GM23338 (cell line): ENCODE results near the gene CTNNA2.

Source experiments
- CREB1 ChIP-seq: fragments of 250-450 bp; sonication (Bioruptor Pico); IDR thresholded peaks from 2 replicates; pipeline ENCODE4 v1.5.0; 2020; ENCODE audit warnings: low read depth, mild to moderate bottlenecking, moderate library complexity
- EZH2 ChIP-seq: fragments of 200-600 bp; sonication (generic); IDR thresholded peaks from one replicate; pipeline ENCODE4 v1.8.0; 2017; ENCODE audit warnings: antibody characterized with exemption, mild to moderate bottlenecking, low read depth; ENCODE audit not compliant: unreplicated experiment
- EZH2phosphoT487 ChIP-seq: fragments of 200-600 bp; sonication (generic); IDR thresholded peaks from one replicate; pipeline ENCODE4 v1.8.1; 2018; ENCODE audit warnings: antibody characterized with exemption; ENCODE audit not compliant: unreplicated experiment
- JUNB ChIP-seq: IDR thresholded peaks from one replicate; pipeline ENCODE4 v1.6.1; 2016; ENCODE audit warnings: antibody characterized with exemption; ENCODE audit not compliant: unreplicated experiment
- NANOG ChIP-seq: IDR thresholded peaks from 2 replicates; pipeline ENCODE4 v1.6.1; 2016; ENCODE audit warnings: antibody characterized with exemption, borderline replicate concordance
- POLR2AphosphoS5 ChIP-seq: IDR thresholded peaks from 2 replicates; pipeline ENCODE4 v1.6.1; 2016; ENCODE audit warnings: antibody characterized with exemption, low read depth
- STAT1 ChIP-seq: IDR thresholded peaks from one replicate; pipeline ENCODE4 v1.6.1; 2016; ENCODE audit warnings: antibody characterized with exemption; ENCODE audit not compliant: unreplicated experiment
- ZNF114 ChIP-seq: fragments of 250-450 bp; sonication (Bioruptor Pico); IDR thresholded peaks from 2 replicates; pipeline ENCODE4 v1.5.0; 2020; ENCODE audit warnings: mild to moderate bottlenecking, moderate library complexity
- ZNF331 ChIP-seq: fragments of 250-450 bp; sonication (Bioruptor Pico); IDR thresholded peaks from 2 replicates; pipeline ENCODE4 v1.5.0; 2020; ENCODE audit warnings: low read depth, mild to moderate bottlenecking, moderate library complexity
- TF ChIP-seq, protein P1 (sequence below), 2 experiments: fragments of 200-600 bp in 1 of 2; sonication (generic) in 1 of 2; conservative IDR thresholded peaks; 2 replicates each; pipeline versions ENCODE4 v1.5.1 to v1.6.1; 2016 to 2017; ENCODE audit warnings: antibody characterized with exemption in 2 of 2, low read depth in 2 of 2, mild to moderate bottlenecking in 2 of 2, moderate library complexity in 1 of 2
- TF ChIP-seq, protein P2 (sequence below): IDR thresholded peaks from one replicate; pipeline ENCODE4 v1.6.1; 2018; ENCODE audit warnings: antibody characterized with exemption; ENCODE audit not compliant: unreplicated experiment
- TF ChIP-seq, protein P3 (sequence below): IDR thresholded peaks from 2 replicates; pipeline ENCODE4 v1.6.1; 2016; ENCODE audit warnings: antibody characterized with exemption

DNA sequence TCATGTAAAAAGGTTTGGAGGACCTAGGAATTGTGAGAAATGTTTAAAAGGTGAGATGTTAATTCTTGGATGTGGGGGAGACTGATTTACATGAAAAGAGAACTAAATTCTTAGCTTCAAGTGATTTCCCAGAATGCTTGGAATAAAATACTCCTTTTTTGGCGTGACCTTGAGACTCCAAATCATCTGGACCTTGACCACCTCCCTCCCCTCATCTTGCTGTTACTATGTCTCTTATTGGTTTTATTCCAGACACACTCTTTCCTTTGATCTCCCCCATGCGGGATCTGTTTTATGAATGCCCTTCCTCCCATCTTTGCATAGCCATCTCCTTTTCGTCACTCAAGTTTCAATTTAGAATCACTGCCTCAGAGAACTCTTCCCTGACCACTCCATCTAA, 811.7 kb downstream of the CTNNA2 start:
- TF ChIP-seq, protein P1, sequence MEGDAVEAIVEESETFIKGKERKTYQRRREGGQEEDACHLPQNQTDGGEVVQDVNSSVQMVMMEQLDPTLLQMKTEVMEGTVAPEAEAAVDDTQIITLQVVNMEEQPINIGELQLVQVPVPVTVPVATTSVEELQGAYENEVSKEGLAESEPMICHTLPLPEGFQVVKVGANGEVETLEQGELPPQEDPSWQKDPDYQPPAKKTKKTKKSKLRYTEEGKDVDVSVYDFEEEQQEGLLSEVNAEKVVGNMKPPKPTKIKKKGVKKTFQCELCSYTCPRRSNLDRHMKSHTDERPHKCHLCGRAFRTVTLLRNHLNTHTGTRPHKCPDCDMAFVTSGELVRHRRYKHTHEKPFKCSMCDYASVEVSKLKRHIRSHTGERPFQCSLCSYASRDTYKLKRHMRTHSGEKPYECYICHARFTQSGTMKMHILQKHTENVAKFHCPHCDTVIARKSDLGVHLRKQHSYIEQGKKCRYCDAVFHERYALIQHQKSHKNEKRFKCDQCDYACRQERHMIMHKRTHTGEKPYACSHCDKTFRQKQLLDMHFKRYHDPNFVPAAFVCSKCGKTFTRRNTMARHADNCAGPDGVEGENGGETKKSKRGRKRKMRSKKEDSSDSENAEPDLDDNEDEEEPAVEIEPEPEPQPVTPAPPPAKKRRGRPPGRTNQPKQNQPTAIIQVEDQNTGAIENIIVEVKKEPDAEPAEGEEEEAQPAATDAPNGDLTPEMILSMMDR (conservative IDR thresholded peaks at IDR 0.05; ENCODE audit: low read depth in 2 of 2): no peak
- no peak for TF ChIP-seq CREB1 (CRISPR knock-in tag)
- TF ChIP-seq JUNB: no peak
- TF ChIP-seq EZH2: no peak
- TF ChIP-seq EZH2phosphoT487: no peak
- TF ChIP-seq POLR2AphosphoS5: no peak
- TF ChIP-seq, protein P2, sequence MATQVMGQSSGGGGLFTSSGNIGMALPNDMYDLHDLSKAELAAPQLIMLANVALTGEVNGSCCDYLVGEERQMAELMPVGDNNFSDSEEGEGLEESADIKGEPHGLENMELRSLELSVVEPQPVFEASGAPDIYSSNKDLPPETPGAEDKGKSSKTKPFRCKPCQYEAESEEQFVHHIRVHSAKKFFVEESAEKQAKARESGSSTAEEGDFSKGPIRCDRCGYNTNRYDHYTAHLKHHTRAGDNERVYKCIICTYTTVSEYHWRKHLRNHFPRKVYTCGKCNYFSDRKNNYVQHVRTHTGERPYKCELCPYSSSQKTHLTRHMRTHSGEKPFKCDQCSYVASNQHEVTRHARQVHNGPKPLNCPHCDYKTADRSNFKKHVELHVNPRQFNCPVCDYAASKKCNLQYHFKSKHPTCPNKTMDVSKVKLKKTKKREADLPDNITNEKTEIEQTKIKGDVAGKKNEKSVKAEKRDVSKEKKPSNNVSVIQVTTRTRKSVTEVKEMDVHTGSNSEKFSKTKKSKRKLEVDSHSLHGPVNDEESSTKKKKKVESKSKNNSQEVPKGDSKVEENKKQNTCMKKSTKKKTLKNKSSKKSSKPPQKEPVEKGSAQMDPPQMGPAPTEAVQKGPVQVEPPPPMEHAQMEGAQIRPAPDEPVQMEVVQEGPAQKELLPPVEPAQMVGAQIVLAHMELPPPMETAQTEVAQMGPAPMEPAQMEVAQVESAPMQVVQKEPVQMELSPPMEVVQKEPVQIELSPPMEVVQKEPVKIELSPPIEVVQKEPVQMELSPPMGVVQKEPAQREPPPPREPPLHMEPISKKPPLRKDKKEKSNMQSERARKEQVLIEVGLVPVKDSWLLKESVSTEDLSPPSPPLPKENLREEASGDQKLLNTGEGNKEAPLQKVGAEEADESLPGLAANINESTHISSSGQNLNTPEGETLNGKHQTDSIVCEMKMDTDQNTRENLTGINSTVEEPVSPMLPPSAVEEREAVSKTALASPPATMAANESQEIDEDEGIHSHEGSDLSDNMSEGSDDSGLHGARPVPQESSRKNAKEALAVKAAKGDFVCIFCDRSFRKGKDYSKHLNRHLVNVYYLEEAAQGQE: no peak
- TF ChIP-seq NANOG: no peak
- no peak for TF ChIP-seq STAT1
- no peak for TF ChIP-seq ZNF114 (CRISPR knock-in tag)
- no peak for TF ChIP-seq ZNF331 (CRISPR knock-in tag)
- TF ChIP-seq, protein P3, sequence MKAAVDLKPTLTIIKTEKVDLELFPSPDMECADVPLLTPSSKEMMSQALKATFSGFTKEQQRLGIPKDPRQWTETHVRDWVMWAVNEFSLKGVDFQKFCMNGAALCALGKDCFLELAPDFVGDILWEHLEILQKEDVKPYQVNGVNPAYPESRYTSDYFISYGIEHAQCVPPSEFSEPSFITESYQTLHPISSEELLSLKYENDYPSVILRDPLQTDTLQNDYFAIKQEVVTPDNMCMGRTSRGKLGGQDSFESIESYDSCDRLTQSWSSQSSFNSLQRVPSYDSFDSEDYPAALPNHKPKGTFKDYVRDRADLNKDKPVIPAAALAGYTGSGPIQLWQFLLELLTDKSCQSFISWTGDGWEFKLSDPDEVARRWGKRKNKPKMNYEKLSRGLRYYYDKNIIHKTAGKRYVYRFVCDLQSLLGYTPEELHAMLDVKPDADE: no peak
